GM19240 (cell line): ENCODE measurements around the gene NPR3.

Experiments
- DNase-seq: peaks from one replicate; pipeline ENCODE4 v3.0.0; 2011; ENCODE audit warnings: low spot score; ENCODE audit not compliant: insufficient read length

Gene NPR3

DNA sequence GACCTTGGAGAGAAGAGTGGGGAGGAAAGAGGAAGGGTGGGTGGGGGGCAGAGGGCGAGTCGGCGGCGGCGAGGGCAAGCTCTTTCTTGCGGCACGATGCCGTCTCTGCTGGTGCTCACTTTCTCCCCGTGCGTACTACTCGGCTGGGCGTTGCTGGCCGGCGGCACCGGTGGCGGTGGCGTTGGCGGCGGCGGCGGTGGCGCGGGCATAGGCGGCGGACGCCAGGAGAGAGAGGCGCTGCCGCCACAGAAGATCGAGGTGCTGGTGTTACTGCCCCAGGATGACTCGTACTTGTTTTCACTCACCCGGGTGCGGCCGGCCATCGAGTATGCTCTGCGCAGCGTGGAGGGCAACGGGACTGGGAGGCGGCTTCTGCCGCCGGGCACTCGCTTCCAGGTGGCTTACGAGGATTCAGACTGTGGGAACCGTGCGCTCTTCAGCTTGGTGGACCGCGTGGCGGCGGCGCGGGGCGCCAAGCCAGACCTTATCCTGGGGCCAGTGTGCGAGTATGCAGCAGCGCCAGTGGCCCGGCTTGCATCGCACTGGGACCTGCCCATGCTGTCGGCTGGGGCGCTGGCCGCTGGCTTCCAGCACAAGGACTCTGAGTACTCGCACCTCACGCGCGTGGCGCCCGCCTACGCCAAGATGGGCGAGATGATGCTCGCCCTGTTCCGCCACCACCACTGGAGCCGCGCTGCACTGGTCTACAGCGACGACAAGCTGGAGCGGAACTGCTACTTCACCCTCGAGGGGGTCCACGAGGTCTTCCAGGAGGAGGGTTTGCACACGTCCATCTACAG lies 760 bp downstream of the NPR3 start:
- no peak for DNase-seq

DNA sequence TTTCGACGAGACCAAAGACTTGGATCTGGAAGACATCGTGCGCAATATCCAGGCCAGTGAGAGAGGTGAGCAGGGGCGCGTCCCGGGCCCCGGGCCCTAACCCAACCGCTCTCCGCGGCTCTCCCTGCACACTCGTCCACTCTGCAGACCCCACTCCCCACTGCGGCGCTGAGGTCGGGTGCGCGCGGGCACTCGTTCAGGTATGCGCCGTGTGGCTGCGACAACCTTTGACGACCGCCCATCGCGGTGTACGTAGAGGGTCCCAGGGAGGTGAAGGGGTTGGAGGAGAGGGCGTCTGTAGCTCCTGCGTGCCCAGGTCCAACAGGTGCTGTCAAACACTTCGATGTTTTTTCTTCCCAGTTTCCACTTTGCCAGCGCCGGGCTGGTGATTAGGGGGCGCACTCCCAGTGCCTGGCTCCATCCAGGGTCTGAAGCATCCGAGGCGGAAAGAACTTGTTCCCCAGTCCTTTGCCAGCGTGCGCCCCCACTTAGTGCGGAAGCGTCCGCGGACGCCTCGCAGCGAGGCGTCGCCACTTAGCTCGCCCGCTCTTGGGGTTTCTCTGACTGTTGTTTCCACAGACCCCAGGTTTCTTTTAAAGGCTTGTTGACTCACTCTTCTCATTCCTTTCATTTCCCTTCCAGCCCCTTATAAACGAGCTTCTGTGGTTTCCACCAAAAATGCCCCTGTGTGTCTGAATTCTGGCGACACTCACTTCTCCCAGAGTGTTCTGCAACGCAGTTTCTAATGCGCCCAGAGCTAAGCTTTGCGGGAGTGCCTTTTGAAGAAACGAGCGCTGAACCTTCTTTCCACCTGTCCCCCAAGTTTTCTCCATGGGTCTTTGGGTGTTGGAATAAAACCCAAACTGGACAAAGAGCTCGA lies 1.6 kb downstream of the NPR3 start:
- no peak for DNase-seq

DNA sequence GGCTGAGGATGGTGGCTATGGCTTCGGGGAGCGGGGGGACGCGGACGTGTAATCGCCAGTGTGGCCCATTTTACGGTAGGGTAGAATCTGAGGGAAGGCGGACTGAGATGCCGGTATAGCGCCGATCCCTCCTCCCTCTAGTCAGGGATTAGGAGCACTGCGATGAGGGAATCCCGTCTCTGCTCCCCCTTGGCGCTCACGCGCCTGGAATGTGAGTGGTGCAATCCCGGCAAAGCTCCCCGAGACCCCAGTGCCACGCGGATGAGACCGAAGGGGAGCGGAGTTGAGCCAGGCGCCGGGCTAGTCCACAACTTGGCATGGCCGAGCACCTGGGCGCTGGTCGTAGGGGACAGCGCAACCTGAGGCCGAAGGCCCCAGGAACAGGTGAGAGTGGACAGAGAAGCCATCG lies 2.2 kb downstream of the NPR3 start:
- no peak for DNase-seq

DNA sequence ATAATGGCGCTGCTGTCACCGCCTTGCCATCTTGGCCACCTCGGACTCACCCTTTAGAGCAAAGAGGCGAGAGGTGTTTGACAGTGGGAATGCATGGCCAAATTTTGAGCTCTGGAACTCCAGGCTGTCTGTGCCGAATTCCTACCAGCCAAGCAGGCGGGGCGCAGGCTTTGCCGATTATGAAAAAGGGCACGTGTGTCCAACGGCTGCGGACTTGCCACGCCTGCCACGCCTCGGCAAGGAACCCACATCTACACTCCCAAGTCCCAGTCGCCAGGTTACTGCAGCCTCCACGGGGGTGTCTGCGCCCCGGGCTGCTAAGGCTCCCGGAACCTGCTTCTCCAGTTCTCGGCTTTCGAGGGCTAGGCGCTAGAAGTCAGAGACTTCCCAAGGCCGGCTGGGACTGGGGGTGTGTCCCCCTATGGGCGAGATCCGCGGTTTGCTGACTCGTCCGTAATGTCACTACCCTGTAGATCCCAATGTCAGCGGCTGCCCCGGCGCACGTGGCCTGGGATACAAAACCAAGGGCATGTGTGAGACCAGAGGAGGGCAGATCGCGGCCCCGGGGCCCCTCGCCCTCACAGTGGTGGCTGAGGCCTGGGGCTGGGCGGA lies 2.8 kb downstream of the NPR3 start:
- DNase-seq = no peak

DNA sequence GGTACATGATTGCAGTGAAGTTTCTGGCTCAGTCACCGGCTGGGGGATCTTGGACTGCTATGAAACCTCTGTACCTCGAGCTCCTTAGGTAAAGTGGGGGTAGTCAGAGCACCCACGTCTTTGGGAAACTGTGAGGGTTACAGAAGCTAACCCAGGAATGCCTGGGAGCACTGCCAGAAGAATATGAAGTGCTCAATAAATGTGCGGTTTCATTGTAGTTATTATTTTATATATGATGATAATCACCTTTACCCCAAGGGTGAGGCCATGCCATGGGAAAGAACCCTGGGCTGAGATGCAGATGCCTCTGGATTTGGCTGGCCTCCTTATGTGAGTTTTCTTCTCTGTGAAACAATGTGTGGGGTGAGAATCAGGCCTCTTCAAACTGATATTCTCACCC lies 3.7 kb downstream of the NPR3 start:
- DNase-seq = no peak

DNA sequence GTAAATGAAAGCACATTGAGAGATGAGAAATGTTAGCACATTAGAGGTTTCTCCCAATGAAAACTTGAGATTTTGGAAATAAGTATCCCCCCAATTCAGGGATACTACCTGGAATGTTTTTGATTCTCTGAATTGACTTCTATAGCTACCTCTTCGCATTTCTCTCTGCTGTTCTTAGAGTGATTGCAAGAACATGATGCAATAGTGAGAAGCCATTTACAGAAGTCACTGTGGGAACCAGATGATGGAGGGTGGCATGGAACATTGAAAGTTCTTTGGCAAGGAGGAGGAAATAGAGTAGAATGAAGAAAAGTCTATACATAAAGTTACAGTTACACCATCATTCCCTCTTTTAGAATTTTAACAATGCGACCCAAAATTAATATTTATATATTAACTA lies 9.2 kb downstream of the NPR3 start:
- DNase-seq = no peak

DNA sequence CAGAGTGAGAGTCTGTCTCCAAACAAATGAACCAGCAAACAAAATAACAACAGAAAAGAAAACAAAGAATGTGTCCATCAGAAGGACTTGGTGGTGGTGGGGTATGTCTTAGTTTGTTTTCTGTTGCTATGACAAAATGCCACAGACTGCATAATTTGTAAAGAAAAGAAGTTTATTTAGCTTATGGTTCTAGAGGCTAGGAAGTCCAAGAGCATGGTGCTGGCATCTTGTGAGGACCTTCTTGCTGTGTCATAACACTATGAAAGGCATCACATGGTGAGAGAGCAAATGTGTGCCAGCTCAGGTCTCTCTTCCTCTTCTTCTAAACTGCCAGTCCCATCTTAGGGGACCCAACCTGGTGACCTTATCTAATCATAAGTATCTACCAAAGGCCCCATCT lies 10.5 kb downstream of the NPR3 start:
- DNase-seq = no peak

DNA sequence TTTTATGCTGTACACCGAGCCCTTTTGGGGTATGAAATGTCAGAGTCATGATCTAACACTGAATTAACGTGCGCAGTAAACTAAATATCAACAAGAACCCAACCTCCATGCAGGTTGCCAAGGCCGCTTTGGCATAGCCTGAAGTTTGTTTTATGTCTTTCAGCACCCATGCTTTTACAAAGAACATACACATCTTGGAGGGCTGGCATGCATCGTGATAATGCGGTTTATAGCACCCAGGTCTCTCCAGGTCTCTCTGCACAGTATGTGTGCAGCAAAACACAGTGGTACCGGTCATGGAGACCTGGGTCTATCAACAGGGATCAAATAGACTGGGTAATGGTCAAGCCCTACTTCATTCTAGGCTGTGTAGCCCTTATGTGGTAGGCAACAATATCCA lies 11.8 kb downstream of the NPR3 start:
- DNase-seq = no peak

DNA sequence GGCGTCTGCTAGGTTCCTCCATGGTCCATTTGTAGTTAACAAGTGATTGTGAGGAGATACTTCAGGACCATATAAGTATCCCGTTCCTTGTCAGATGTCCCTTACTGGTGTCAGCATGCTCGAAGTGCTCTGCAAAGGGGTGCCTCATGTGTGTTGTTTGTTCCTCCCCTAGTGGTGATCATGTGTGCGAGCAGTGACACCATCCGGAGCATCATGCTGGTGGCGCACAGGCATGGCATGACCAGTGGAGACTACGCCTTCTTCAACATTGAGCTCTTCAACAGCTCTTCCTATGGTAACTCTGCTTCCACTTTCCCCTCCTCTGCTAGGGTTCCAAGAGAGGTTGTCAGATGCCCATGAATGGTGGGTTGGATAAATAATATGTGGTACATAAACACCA lies 13.4 kb downstream of the NPR3 start:
- DNase-seq = no peak

DNA sequence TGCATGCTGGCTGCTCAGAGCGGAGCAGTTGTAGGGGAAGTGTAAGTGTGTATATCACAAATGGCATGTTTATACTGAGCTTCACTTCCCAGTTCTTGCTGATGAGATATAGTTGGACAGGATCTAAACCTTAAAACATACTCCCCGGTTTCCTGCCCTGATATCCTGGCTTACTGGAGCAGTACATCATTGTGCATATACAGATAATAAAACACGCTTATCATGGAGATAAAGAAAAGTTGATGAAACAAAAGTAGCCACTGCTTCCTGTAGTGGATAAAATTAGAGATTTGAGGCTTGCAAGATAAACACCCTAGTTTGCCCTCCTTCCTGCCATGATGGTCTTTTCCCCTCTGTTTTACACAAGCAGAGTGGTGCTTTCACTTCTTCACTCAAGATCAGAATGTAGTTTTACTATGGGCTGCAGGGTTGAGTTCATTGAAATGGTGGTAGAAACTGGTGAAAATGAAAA lies 15.0 kb downstream of the NPR3 start:
- no peak for DNase-seq

DNA sequence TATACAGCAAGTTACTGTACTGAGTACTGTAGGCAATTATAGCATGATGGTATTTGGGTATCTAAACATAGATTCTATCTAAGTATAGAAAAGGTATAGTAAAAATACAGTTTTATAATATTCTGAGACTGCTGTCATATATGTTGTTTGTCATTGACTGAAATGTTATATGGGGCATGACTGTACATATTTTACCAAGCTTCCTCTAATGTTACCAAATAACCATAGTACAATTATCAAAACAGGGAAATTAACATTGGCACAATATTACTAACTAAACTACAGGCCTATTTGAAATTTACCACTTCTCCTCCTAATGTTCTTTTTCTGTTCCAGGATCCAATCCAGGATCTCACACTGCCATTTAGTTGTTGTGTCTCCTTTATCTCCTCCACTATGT lies 18.5 kb downstream of the NPR3 start:
- no peak for DNase-seq

DNA sequence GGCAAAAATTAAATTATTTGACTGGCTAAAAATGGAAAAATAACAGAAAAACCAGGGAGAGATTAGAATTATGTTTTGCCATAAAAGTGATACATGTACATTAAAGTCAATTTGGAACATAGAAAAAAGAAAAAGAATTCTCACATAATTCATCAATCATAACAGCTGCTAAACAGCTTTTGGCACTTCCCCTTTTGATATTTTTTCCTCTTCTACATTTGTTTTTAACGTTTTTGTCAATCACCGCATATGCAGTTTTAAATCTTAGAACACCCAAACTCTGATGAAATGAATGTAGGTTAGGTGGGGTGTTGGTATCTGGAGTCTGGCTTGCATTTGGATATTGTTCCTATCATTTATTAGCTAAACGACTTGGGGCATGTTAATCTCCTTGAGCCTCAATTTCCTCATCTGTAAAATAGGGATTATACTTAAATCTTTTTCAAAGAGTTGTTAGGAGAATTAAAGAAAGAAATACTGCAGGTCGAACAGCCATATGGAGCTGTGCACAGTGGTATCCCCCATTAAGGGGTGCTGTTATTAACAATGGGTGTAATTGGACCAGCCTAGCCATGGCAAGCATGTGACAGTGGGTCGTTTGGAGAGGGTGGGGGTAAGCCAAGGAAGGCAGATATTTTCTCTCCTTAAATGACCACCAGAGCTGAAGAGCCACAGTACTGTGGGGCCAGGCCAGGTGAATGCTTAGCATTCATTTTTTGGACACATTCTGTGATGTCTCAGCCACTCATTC lies 22.6 kb downstream of the NPR3 start:
- no peak for DNase-seq

DNA sequence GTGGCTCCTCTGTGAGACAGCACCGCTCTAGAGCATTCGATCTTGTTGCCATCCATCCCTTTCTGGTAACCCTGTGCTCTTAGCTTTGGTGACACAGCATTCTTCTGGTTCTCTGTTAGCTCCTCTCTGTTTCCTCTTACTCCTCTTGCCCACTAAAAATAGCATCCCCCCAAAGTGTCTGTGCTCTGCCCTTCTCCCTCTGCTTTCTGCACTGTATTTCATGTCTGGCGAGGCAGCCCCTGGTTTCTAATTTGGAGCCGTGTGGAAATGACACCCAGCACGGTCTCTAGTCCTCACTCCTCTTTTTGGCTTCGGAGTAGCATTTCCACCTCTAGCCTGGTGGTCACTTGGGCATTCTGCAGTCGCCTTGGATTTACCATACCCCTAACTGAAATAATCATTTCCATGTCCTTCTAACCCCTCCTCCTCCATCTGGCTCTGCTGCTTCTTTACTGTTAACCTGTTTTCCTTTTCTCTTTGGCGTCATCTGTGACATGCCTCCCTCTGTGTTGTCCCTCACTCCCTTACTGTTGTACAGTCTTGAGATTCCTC lies 23.8 kb downstream of the NPR3 start:
- DNase-seq = no peak

DNA sequence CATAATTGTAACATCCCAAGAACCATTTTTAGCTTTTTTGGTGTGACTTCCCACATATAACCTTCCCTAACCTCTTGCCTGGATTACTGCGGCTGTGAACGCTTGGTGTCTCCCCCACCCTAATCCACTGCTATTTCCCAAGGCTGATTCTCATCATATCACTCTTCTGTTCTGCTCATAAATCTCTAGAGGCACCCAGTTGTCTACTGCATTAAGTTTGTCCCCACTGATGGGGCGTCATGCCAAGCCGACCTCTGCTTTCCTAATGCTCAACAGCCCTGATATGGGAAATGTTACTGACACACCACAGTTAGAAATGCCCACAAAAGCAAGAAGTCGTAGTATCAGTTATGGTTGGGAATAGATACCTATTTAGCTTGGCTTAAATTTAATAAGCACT lies 24.4 kb downstream of the NPR3 start:
- no peak for DNase-seq

DNA sequence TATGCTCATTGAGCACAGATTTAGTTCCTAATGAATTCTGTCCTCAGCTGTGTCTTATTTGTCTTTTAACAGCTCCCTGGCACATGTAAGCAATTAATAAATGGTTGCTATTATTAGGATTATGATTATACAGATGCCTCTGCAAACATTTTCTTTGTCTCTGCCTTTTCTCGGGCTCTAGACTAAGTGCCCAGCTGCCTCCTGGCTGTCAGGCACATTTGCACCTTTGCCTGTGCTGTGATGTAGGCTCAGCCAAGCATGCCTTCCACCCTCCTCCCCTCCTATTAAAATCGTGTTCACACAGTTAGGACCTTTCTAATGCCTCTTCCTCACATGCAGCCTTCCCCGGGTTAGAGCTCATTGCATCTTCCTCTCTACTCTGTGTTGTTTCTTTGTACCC lies 25.7 kb downstream of the NPR3 start:
- DNase-seq = no peak

DNA sequence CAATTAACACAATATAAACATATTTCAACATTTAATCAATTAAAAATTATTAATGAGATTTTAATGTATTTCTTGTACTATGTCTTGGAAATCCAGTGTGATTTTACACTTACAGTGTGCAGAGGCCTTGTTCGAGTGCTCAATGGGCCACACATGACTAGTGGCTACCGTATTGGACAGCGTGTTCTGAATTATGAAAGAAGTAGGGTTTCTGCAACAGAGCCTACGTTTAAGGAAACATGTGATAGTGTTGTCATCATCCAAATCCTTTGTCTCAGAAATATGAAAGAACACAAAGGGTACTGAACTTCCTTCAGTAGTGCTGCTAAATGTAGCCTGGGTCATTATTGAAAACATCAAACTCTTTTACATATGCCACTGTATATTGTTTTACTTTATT lies 29.5 kb downstream of the NPR3 start:
- no peak for DNase-seq

DNA sequence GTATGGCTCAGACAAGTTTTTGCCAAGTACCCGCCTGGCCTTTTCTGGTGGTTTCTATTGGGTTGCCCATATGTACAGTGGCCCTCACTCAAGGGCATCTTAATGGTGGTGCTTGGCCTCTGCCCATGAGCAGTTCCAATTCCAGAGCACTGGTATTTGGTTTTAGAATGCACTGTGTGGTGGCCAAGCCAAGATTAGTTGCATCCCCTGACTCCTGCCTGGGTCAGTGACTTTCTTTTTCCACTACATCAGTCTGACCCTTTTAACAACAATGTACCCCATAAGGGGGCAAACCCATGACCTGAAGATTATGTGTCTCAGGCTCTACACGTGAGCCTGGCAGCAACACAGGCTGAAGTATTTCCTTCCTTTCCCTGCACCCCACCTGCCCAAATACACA lies 34.2 kb downstream of the NPR3 start:
- no peak for DNase-seq

DNA sequence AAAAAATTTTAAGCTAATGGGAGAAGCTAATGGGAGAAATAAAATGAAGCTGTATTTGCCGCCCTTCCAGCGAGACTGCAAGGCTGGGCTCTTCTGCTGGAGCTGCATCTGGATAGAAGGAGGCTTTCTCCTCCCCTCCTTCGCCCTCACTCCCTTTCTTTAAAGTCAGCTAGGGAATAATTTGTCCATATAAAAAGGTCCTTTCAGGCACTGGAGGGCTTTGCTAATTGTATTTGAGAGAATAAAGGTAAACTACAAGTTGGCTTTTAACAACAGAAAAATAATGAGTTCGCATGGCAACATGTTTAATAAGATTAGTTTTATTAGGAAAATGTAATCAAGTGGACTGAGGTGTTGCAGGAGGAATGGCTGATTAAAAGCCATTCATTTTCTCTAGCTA lies 41.3 kb downstream of the NPR3 start:
- no peak for DNase-seq

DNA sequence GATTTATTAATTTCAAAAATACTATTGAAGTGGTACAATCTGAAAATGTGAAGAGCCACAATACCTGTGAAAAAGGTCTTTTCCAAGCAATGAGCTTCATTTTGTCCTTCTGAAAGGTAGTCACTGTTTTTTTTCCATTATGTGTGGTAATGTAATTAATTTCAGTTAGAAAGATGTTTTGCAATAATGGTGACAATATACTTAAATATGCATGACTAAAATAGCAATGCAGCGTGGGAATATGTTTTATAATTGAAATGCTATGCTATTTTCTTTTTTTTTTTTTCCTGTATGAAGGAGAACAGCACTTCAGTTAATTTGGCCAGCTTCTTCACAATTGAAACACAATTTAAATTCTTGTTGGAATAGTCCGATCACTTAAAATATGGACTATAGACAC lies 41.9 kb downstream of the NPR3 start:
- DNase-seq = no peak

DNA sequence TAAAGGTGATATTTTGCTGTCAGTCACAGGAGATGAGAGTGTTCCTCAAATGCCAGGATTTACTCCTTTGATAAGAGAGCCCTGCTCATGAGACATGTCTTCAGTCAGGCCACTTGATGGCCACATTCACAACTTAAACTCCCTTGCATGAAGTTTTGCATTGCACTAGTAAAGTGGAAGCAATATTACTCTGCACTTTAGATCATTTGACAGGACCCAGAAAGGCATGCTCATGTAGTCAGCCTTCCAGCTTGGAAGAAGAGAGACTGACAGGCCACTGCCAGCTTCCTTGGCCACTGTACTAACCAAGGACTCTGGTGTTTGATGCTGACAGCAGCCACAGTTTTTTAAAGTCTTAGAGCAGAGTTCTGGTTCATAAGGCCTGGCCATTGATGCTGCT lies 42.6 kb downstream of the NPR3 start:
- no peak for DNase-seq

DNA sequence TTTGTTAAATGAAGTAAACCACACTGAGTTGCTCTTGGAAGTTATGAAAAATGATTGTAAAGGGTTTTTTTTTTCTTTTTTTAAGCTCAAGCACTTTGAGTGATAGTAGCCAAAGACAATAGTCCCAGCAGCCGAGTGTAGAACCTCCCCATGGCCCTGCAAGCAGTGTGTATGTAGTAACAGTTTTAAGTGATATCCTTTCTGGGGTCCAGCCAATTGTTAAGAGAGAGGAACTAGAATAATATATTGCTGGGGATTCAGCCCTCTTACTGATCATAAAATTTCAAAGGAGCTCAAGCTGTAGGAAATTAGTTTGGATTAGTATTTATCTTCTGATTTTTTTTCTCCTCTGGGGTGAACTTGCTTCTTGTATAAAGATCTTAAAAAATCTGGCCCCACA lies 43.2 kb downstream of the NPR3 start:
- DNase-seq = no peak
